Measurements from ENCODE around the gene GGA1. TPM values are rescaled to one million over a fixed set of nuclear protein-coding genes. Genes with fewer than 3 reads are reported as not detected.

Gene GGA1
- total RNA-seq, 3 donors from 2014 or later, result 70.4 to 79.0 (median 74.3) TPM

GRCh38 chr22:37566329-37566837 lies 42.3 kb upstream of the GGA1 start:
- H3K4me3 ChIP-seq, result no peak overlapping the region
- no peaks in the 10 kb centered on the region for H3K36me3 ChIP-seq (ENCODE audit: low read depth)
- intact Hi-C loops (cut with DNase I, micrococcal nuclease), result no loop called here
- no peak for TF ChIP-seq CTCF (IDR thresholded peaks at IDR 0.05)
- ATAC-seq (no peak), DNase-seq (peak in 2 of 3 donors; percentile 58 to 79)
- peaks cover 86% of the 10 kb centered on the region for H3K4me1 ChIP-seq (ENCODE audit: low read depth)
- H3K9me3 ChIP-seq, result no peaks in the 10 kb centered on the region

- H3K9me3 ChIP-seq, result no peaks in the 10 kb centered on the region
- peak; percentile 93 for TF ChIP-seq CTCF (IDR thresholded peaks at IDR 0.05)
- ATAC-seq (peak; percentile 67), DNase-seq (peak; percentile 94 to 97 (median 95))
- intact Hi-C loops (cut with DNase I, micrococcal nuclease), result no loop called here
- no peaks in the 10 kb centered on the region for H3K36me3 ChIP-seq (ENCODE audit: low read depth)
- H3K4me3 ChIP-seq, result no peak overlapping the region
- H3K4me1 ChIP-seq (ENCODE audit: low read depth), result peaks cover 85% of the 10 kb centered on the region
Measured at GRCh38 chr22:37566903-37567798, 41.5 kb upstream of the GGA1 start.

- H3K4me1 ChIP-seq (ENCODE audit: low read depth), result peaks cover 77% of the 10 kb centered on the region
- no peaks in the 10 kb centered on the region for H3K36me3 ChIP-seq (ENCODE audit: low read depth)
- ATAC-seq, result no peak
- no peak for DNase-seq
- intact Hi-C loops (cut with DNase I, micrococcal nuclease), result no loop called here
- H3K4me3 ChIP-seq, result no peak overlapping the region
- TF ChIP-seq CTCF (IDR thresholded peaks at IDR 0.05), result no peak
- no peaks in the 10 kb centered on the region for H3K9me3 ChIP-seq
Measured at GRCh38 chr22:37568012-37568411, 40.6 kb upstream of the GGA1 start.

- Histone ChIP-seq H3K4me1 (ENCODE audit: low read depth) (peaks cover 71% of the 10 kb centered on the region), H3K4me3 (no peak overlapping the region), H3K9me3 (no peaks in the 10 kb centered on the region), H3K36me3 (ENCODE audit: low read depth) (no peaks in the 10 kb centered on the region)
- ATAC-seq (no peak), DNase-seq (peak in 1 of 3 donors; percentile 67)
- intact Hi-C loops (cut with DNase I, micrococcal nuclease), result no loop called here
- TF ChIP-seq CTCF (IDR thresholded peaks at IDR 0.05), result no peak
Measured at GRCh38 chr22:37568448-37569008, 40.1 kb upstream of the GGA1 start.

GRCh38 chr22:37569009-37569920 lies 39.4 kb upstream of the GGA1 start:
- Histone ChIP-seq H3K4me3 (no peak overlapping the region), H3K4me1 (ENCODE audit: low read depth) (peaks cover 66% of the 10 kb centered on the region), H3K9me3 (no peaks in the 10 kb centered on the region), H3K36me3 (ENCODE audit: low read depth) (no peaks in the 10 kb centered on the region)
- TF ChIP-seq CTCF (IDR thresholded peaks at IDR 0.05), result no peak
- ATAC-seq (peak; percentile 82), DNase-seq (peak; percentile 89 to 90 (median 89))
- intact Hi-C loops (cut with DNase I, micrococcal nuclease), result no loop called here
